ENCODE results near the gene SPAG6.

Gene SPAG6

DNA sequence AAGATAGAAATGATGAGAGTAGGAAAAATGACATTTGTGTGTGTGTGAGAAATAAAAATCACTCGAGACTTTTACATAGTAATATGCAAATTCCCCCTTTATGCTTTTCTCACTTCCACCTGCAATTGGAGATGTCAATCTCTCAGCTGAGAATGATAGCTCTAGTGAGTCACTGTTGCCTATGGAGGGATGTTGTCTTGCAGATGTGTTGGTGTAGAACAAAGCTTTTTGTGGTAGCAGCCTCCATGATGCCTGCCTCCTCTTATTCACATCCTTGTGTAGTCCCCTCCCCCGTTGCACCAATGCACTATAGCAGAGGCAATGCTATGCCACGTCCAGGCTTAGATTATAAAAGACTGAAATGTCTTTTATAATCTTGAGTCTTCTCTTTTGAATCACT, 33.8 kb downstream of the SPAG6 start:
- TF ChIP-seq ARNTL (CRISPR knock-in tag; IDR thresholded peaks at IDR 0.05; ENCODE audit: borderline replicate concordance, low read depth): no peak
- TF ChIP-seq TOX (CRISPR knock-in tag; IDR thresholded peaks at IDR 0.05; ENCODE audit: borderline replicate concordance): no peak
- TF ChIP-seq PPARA (CRISPR knock-in tag; IDR thresholded peaks at IDR 0.05; ENCODE audit: borderline replicate concordance): no peak
- no peak for TF ChIP-seq TSHZ2 (CRISPR knock-in tag; IDR thresholded peaks at IDR 0.05)
- TF ChIP-seq CSRNP3 (CRISPR knock-in tag; IDR thresholded peaks at IDR 0.05): no peak
- TF ChIP-seq PATZ1 (CRISPR knock-in tag; IDR thresholded peaks at IDR 0.05; ENCODE audit: borderline replicate concordance): no peak
- TF ChIP-seq ISL1 (CRISPR knock-in tag; IDR thresholded peaks at IDR 0.05): no peak
- no peak for TF ChIP-seq ESRRG (CRISPR knock-in tag; IDR thresholded peaks at IDR 0.05)
- no peak for TF ChIP-seq POU6F1 (CRISPR knock-in tag; IDR thresholded peaks at IDR 0.05; ENCODE audit: borderline replicate concordance, low read depth)
- no peak for TF ChIP-seq GLIS3 (CRISPR knock-in tag; IDR thresholded peaks at IDR 0.05)
- no peak for TF ChIP-seq ZFP3 (CRISPR knock-in tag; IDR thresholded peaks at IDR 0.05)
- no peak for TF ChIP-seq ZFP30 (CRISPR knock-in tag; IDR thresholded peaks at IDR 0.05)
- no peak for TF ChIP-seq ZNF8 (CRISPR knock-in tag; IDR thresholded peaks at IDR 0.05)
- no peak for TF ChIP-seq TCF4 (CRISPR knock-in tag; IDR thresholded peaks at IDR 0.05; ENCODE audit: borderline replicate concordance)
- TF ChIP-seq ZNF565 (CRISPR knock-in tag; conservative IDR thresholded peaks at IDR 0.05; ENCODE audit: low read depth): no peak
- no peak for TF ChIP-seq SNAI2 (CRISPR knock-in tag; IDR thresholded peaks at IDR 0.05)
- no peak for TF ChIP-seq BACH2 (CRISPR knock-in tag; IDR thresholded peaks at IDR 0.05; ENCODE audit: borderline replicate concordance)
- TF ChIP-seq, protein P1, sequence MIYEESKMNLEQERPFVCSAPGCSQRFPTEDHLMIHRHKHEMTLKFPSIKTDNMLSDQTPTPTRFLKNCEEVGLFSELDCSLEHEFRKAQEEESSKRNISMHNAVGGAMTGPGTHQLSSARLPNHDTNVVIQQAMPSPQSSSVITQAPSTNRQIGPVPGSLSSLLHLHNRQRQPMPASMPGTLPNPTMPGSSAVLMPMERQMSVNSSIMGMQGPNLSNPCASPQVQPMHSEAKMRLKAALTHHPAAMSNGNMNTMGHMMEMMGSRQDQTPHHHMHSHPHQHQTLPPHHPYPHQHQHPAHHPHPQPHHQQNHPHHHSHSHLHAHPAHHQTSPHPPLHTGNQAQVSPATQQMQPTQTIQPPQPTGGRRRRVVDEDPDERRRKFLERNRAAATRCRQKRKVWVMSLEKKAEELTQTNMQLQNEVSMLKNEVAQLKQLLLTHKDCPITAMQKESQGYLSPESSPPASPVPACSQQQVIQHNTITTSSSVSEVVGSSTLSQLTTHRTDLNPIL (CRISPR knock-in tag; IDR thresholded peaks at IDR 0.05; ENCODE audit: low read depth): no peak
- no peak for TF ChIP-seq CSDC2 (CRISPR knock-in tag; IDR thresholded peaks at IDR 0.05)
- no peak for ATAC-seq

DNA sequence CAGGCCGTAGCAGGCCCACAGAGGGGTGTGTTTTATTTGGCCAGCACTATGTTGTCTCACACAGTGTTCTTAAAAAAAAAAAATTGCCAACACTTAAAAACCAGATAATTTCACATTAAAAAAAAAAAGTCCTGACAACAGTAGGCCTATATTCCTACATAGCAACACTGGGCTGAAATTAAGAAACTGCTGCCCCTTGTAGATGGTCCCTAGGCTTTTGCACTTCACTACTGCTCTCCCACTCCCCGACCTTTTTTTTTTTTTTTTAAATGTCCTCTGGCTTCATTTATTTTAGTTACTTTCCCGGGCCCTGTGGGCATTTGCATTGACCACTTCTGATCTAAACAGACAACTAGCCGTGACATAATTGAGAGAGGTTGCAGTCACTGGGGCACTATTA, 36.0 kb downstream of the SPAG6 start:
- TF ChIP-seq ZNF8 (CRISPR knock-in tag; IDR thresholded peaks at IDR 0.05) (no peak), GLIS3 (CRISPR knock-in tag; IDR thresholded peaks at IDR 0.05) (no peak), ZFP3 (CRISPR knock-in tag; IDR thresholded peaks at IDR 0.05) (no peak), ARNTL (CRISPR knock-in tag; IDR thresholded peaks at IDR 0.05; ENCODE audit: borderline replicate concordance, low read depth) (no peak)
- TF ChIP-seq, protein P1 (CRISPR knock-in tag; IDR thresholded peaks at IDR 0.05; ENCODE audit: low read depth): no peak
- no peak for ATAC-seq

- ATAC-seq: no peak
- TF ChIP-seq PPARA (CRISPR knock-in tag; IDR thresholded peaks at IDR 0.05; ENCODE audit: borderline replicate concordance) (no peak), ZNF70 (CRISPR knock-in tag; IDR thresholded peaks at IDR 0.05) (no peak), ESRRG (CRISPR knock-in tag; IDR thresholded peaks at IDR 0.05) (no peak), POU6F1 (CRISPR knock-in tag; IDR thresholded peaks at IDR 0.05; ENCODE audit: borderline replicate concordance, low read depth) (no peak), SNAI2 (CRISPR knock-in tag; IDR thresholded peaks at IDR 0.05) (no peak), PATZ1 (CRISPR knock-in tag; IDR thresholded peaks at IDR 0.05; ENCODE audit: borderline replicate concordance) (no peak), CSDC2 (CRISPR knock-in tag; IDR thresholded peaks at IDR 0.05) (no peak), OSR1 (CRISPR knock-in tag; IDR thresholded peaks at IDR 0.05) (no peak), CSRNP3 (CRISPR knock-in tag; IDR thresholded peaks at IDR 0.05) (no peak), ARNTL (CRISPR knock-in tag; IDR thresholded peaks at IDR 0.05; ENCODE audit: borderline replicate concordance, low read depth) (no peak), ZNF565 (CRISPR knock-in tag; conservative IDR thresholded peaks at IDR 0.05; ENCODE audit: low read depth) (no peak)
Observed at GRCh38 chr10:22386503-22386902, 41.2 kb downstream of the SPAG6 start.

Measured in SK-N-SH treated with all-trans-retinoic acid at 6 μM for 48 hours (cell line).